ENCODE measurements around the gene RABL2B. TPM values are rescaled to one million over a fixed set of nuclear protein-coding genes. Genes with fewer than 3 reads are reported as not detected.
A peak's percentile ranks its signal among the peaks of the same experiment; 100 is the strongest.
"Not testable (repeated sequence)": the region's sequence is repeated elsewhere in the genome, so short reads cannot be mapped to it uniquely, and the experiment has no call there.

Gene RABL2B
- total RNA-seq = 10 to 100 TPM in 3 of 4 donors, 1 to 10 TPM in 1; 7.8 to 18.2 (median 13.2) TPM

GRCh38 chr22:50783033-50783879, at the start of gene RABL2B:
TSS of gene RABL2B (minus strand) at chr22:50783636. CDS start at chr22:50782294, 1,342 bp downstream.
- peak within 1 kb of the TSS; percentile 34 to 66 (median 46) for H3K4me3 ChIP-seq
- in situ Hi-C loops (cut with MboI; ENCODE audit: low pct_ligation_motif_present in 1 of 4, low pct_unique_long_range_greater_than_20kb in 1 of 4, low sequenced_read_pairs in 3 of 4); H3K4me1 ChIP-seq; H3K36me3 ChIP-seq; intact Hi-C loops (cut with DNase I; ENCODE audit: low total_unique reads); H3K9me3 ChIP-seq; H3K27me3 ChIP-seq: not testable (repeated sequence)
- 1% methylated on average over 15 of the region's 77 CpGs; no CpG with 5 or more reads in 1 of the 2 donors for WGBS, 2 donors (ENCODE audit: low coverage in 1 of 2)
- TF ChIP-seq POLR2AphosphoS5 (IDR thresholded peaks at IDR 0.05) (peak; percentile 20 to 77 (median 56)), POLR2A (IDR thresholded peaks at IDR 0.05) (peak; percentile 46), CTCF (IDR thresholded peaks at IDR 0.05) (peak in 1 of 5 experiments; percentile 17)
- H3K27ac ChIP-seq = peak within 1 kb of the TSS; percentile 21 to 62 (median 47)
- peak; percentile 95 for DNase-seq

GRCh38 chr22:50786936-50787335, 3.5 kb upstream of the RABL2B start:
- H3K36me3 ChIP-seq; H3K4me3 ChIP-seq; H3K27ac ChIP-seq; H3K27me3 ChIP-seq; H3K4me1 ChIP-seq; in situ Hi-C loops (cut with MboI; ENCODE audit: low pct_ligation_motif_present in 1 of 4, low pct_unique_long_range_greater_than_20kb in 1 of 4, low sequenced_read_pairs in 3 of 4); H3K9me3 ChIP-seq; DNase-seq; intact Hi-C loops (cut with DNase I; ENCODE audit: low total_unique reads): not testable (repeated sequence)
- 64% methylated on average over 4 of the region's 5 CpGs; no CpG with 5 or more reads in 1 of the 2 donors for WGBS, 2 donors (ENCODE audit: low coverage in 1 of 2)

- H3K27ac ChIP-seq; H3K27me3 ChIP-seq; H3K4me3 ChIP-seq; H3K9me3 ChIP-seq; H3K4me1 ChIP-seq; intact Hi-C loops (cut with DNase I; ENCODE audit: low total_unique reads); in situ Hi-C loops (cut with MboI; ENCODE audit: low pct_ligation_motif_present in 1 of 4, low pct_unique_long_range_greater_than_20kb in 1 of 4, low sequenced_read_pairs in 3 of 4); H3K36me3 ChIP-seq: not testable (repeated sequence)
- DNase-seq = peak; percentile 27
- WGBS, 2 donors (ENCODE audit: low coverage in 1 of 2) = 86% methylated on average over 5 of the region's 5 CpGs; no CpG with 5 or more reads in 1 of the 2 donors
These were observed 1.9 kb upstream of the RABL2B start for GRCh38 chr22:50785289-50785688.

GRCh38 chr22:50783880-50784276, 442 bp upstream of the RABL2B start:
- Histone ChIP-seq H3K27ac (peak overlapping the region; percentile 21 to 62 (median 47)), H3K4me3 (peak overlapping the region; percentile 24 to 66 (median 40))

GRCh38 chr22:50782253-50782652, 1.2 kb downstream of the RABL2B start:
- in situ Hi-C loops (cut with MboI; ENCODE audit: low pct_ligation_motif_present in 1 of 4, low pct_unique_long_range_greater_than_20kb in 1 of 4, low sequenced_read_pairs in 3 of 4); H3K27ac ChIP-seq; H3K9me3 ChIP-seq; H3K27me3 ChIP-seq; H3K4me1 ChIP-seq; intact Hi-C loops (cut with DNase I; ENCODE audit: low total_unique reads); H3K4me3 ChIP-seq; DNase-seq; H3K36me3 ChIP-seq: not testable (repeated sequence)
- WGBS, 2 donors (ENCODE audit: low coverage in 1 of 2) = 92% methylated on average over 2 of the region's 3 CpGs; no CpG with 5 or more reads in 1 of the 2 donors

More at GRCh38 chr22:50783880-50784276, 442 bp upstream of the RABL2B start:
- intact Hi-C loops (cut with DNase I; ENCODE audit: low total_unique reads); H3K36me3 ChIP-seq; H3K27me3 ChIP-seq; H3K4me1 ChIP-seq; H3K9me3 ChIP-seq; in situ Hi-C loops (cut with MboI; ENCODE audit: low pct_ligation_motif_present in 1 of 4, low pct_unique_long_range_greater_than_20kb in 1 of 4, low sequenced_read_pairs in 3 of 4): not testable (repeated sequence)
- WGBS, 2 donors (ENCODE audit: low coverage in 1 of 2) = 0 to 2% methylated on average over 1 to 11 of the region's 16 CpGs
- DNase-seq = peak; percentile 9

GRCh38 chr22:50780244-50780643, 3.2 kb downstream of the RABL2B start:
- H3K27ac ChIP-seq; intact Hi-C loops (cut with DNase I; ENCODE audit: low total_unique reads): not testable (repeated sequence)
- WGBS, 2 donors (ENCODE audit: low coverage in 1 of 2) = 87 to 91% methylated on average over 4 of the region's 4 CpGs

GRCh38 chr22:50777631-50778030, 5.8 kb downstream of the RABL2B start:
- H3K9me3 ChIP-seq; H3K4me1 ChIP-seq; H3K27me3 ChIP-seq; H3K27ac ChIP-seq; H3K4me3 ChIP-seq; DNase-seq; in situ Hi-C loops (cut with MboI; ENCODE audit: low pct_ligation_motif_present in 1 of 4, low pct_unique_long_range_greater_than_20kb in 1 of 4, low sequenced_read_pairs in 3 of 4); intact Hi-C loops (cut with DNase I; ENCODE audit: low total_unique reads); H3K36me3 ChIP-seq: not testable (repeated sequence)
- WGBS, 2 donors (ENCODE audit: low coverage in 1 of 2) = 88% methylated on average over 5 of the region's 5 CpGs; no CpG with 5 or more reads in 1 of the 2 donors

More at GRCh38 chr22:50780244-50780643, 3.2 kb downstream of the RABL2B start:
- H3K36me3 ChIP-seq; H3K27me3 ChIP-seq; H3K4me1 ChIP-seq; in situ Hi-C loops (cut with MboI; ENCODE audit: low pct_ligation_motif_present in 1 of 4, low pct_unique_long_range_greater_than_20kb in 1 of 4, low sequenced_read_pairs in 3 of 4); H3K9me3 ChIP-seq; DNase-seq; H3K4me3 ChIP-seq: not testable (repeated sequence)

Data from transverse colon (tissue), 4 donors.